K562 (cell line): ENCODE data around the gene MTIF3. TPM values are rescaled to one million over a fixed set of nuclear protein-coding genes. Genes with fewer than 3 reads are reported as not detected.

Experiments used
- CCNT2 ChIP-seq: IDR thresholded peaks from 2 replicates; pipeline ENCODE4 v1.6.1; 2011; ENCODE audit warnings: borderline replicate concordance, low read depth, mild to moderate bottlenecking, moderate library complexity, mixed read lengths, low read length; ENCODE audit not compliant: insufficient read length; ENCODE audit errors: extremely low read depth
- CREBBP ChIP-seq: IDR thresholded peaks from one replicate; pipeline ENCODE4 v1.6.1; 2012; ENCODE audit warnings: low read depth, mild to moderate bottlenecking, control low read depth, inconsistent platforms, low read length
- MBD2 ChIP-seq: sonication (generic); IDR thresholded peaks from 2 replicates; pipeline ENCODE4 v1.6.1; 2016; ENCODE audit warnings: low read depth, borderline replicate concordance
- NFE2 ChIP-seq: IDR thresholded peaks from 2 replicates; pipeline ENCODE4 v1.6.1; 2014; ENCODE audit warnings: antibody characterized with exemption, low read depth
- RAD21 ChIP-seq, 2 experiments: fragments of 250-450 bp in 1 of 2; fragments of 450-650 bp in 1 of 2; sonication (Bioruptor Pico) in 1 of 2; formaldehyde crosslinking in 1 of 2; IDR thresholded peaks in 1 of 2; conservative IDR thresholded peaks in 1 of 2; 2 replicates each; pipeline versions ENCODE4 v1.4.0 to v1.8.0; 2020 to 2022; ENCODE audit warnings: mild to moderate bottlenecking in 2 of 2, moderate library complexity in 1 of 2
- RCOR1 ChIP-seq, 2 experiments: IDR thresholded peaks; 2 replicates each; pipeline ENCODE4 v1.6.1; 2012; ENCODE audit warnings: low read depth in 2 of 2, low read length in 2 of 2, borderline replicate concordance in 1 of 2, improper control_type of control experiment in 1 of 2
- SIN3A ChIP-seq, 2 experiments: fragments of 150-350 bp in 1 of 2; IDR thresholded peaks; 2 replicates each; pipeline ENCODE4 v1.6.1; 2011 to 2016; ENCODE audit warnings: borderline replicate concordance in 2 of 2, low read depth in 2 of 2, low read length in 2 of 2, mild to moderate bottlenecking in 2 of 2, moderate library complexity in 2 of 2; ENCODE audit not compliant: control insufficient read depth in 1 of 2
- TARDBP ChIP-seq: fragments of 450-650 bp; IDR thresholded peaks from 2 replicates; pipeline ENCODE4 v1.6.1; 2016
- ZNF75A ChIP-seq: fragments of 450-650 bp; formaldehyde crosslinking; IDR thresholded peaks from 2 replicates; pipeline ENCODE4 v1.4.0; 2020; ENCODE audit warnings: mild to moderate bottlenecking
- polyA plus RNA-seq, 8 experiments: library from polyadenylated mRNA; depleted of rRNA in 4 of 8; stranded (reverse) in 5 of 8; unstranded in 3 of 8; fragments of >200 nt; fragmentation: Nextera tagmentation in 2 of 8; fragmentation: Illumina TruSeq in 1 of 8; extraction: Ambion mirVana in 2 of 8; extraction: Trizol in 1 of 8; gene quantifications; 2 replicates each; pipeline versions ENCODE4 v1.2.1 to v1.2.3, GENCODE V29; 2011 to 2014; ENCODE audit warnings: inconsistent platforms in 1 of 8, missing spikeins in 1 of 8
- total RNA-seq, 7 experiments: library from RNA; depleted of rRNA in 6 of 7; stranded (reverse); fragments of >200 nt in 6 of 7; fragmentation: Illumina TruSeq in 2 of 7; extraction: Trizol in 2 of 7; gene quantifications; 2 replicates each; pipeline versions ENCODE4 v1.2.1 to v1.2.3, GENCODE V29; 2011 to 2021; ENCODE audit warnings: low replicate concordance in 1 of 7
- TF ChIP-seq, protein P1 (sequence below): fragments of 450-650 bp; formaldehyde crosslinking; IDR thresholded peaks from 2 replicates; pipeline ENCODE4 v1.4.0; 2020; ENCODE audit warnings: mild to moderate bottlenecking, moderate library complexity

Gene MTIF3
- total and polyA plus RNA-seq, 9 of the 15 experiments (the other 6 are each of a cell fraction or from before 2014, with no cell fraction given): 23.5 to 73.6 (median 45.2) TPM

DNA sequence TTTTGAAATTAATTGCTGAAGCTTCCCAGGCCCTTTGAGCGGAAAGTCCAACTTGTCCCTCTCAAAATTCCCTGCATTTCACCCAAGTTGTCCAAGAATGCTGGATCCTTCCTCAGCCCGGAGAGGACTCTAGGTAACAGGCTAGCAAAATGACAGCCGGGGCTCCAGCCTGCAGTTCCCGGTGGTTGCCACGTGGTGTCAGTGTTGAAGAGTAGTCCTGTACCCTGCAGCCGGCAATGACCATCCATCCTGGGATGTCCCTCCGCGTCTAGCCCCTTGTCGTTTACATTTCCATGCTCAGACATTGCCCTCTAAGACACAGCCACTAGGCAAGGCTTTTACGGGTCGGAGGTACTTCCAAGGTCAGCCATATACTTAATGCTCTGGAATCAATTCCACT, 31.4 kb upstream of the MTIF3 start (continued):
- no peak for TF ChIP-seq CREBBP
- TF ChIP-seq SIN3A (IDR thresholded peaks at IDR 0.05; ENCODE audit: borderline replicate concordance in 2 of 2, control insufficient read depth in 1 of 2, low read depth in 2 of 2, low read length in 2 of 2): no peak
- TF ChIP-seq NFE2: no peak
- TF ChIP-seq MBD2: no peak
- no peak for TF ChIP-seq CCNT2
- TF ChIP-seq, protein P1, sequence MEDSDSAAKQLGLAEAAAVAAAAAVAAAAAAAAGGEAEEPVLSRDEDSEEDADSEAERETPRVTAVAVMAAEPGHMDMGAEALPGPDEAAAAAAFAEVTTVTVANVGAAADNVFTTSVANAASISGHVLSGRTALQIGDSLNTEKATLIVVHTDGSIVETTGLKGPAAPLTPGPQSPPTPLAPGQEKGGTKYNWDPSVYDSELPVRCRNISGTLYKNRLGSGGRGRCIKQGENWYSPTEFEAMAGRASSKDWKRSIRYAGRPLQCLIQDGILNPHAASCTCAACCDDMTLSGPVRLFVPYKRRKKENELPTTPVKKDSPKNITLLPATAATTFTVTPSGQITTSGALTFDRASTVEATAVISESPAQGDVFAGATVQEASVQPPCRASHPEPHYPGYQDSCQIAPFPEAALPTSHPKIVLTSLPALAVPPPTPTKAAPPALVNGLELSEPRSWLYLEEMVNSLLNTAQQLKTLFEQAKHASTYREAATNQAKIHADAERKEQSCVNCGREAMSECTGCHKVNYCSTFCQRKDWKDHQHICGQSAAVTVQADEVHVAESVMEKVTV (CRISPR knock-in tag): 0 out of 2 replicates have a peak, but pooled peaks have one; percentile 24
- TF ChIP-seq TARDBP: no peak
- no peak for TF ChIP-seq ZNF75A (CRISPR knock-in tag)
- 0 out of 4 replicates have a peak, but pooled peaks of 1 of the 2 experiments have one; percentile 25 for TF ChIP-seq RCOR1 (IDR thresholded peaks at IDR 0.05; ENCODE audit: borderline replicate concordance in 1 of 2, low read depth in 2 of 2, low read length in 2 of 2)
- peak in 1 of 2 experiments; percentile 66; a peak in 3 of 4 replicates for TF ChIP-seq RAD21 (CRISPR knock-in tag; conservative IDR thresholded peaks at IDR 0.05 in 1 of 2, IDR thresholded peaks at IDR 0.05 in 1 of 2)
